CD4-positive, alpha-beta T cell (primary cell): ENCODE data around the gene TIMM50. TPM values are rescaled to one million over a fixed set of nuclear protein-coding genes. Genes with fewer than 3 reads are reported as not detected.
A peak's percentile ranks its signal among the peaks of the same experiment; 100 is the strongest.

Source experiments
- ATAC-seq: fragments of 200-7000 bp; cut with Tn5 transposase; one replicate; pipeline ENCODE4 v1.10.0; 2022; ENCODE audit warnings: mild to moderate bottlenecking; ENCODE audit not compliant: poor library complexity
- CTCF ChIA-PET: fragments of 350-600 bp; sonication (Branson Sonifier 250); formaldehyde crosslinking; loops from one replicate; lab custom pipeline; 2021; ENCODE audit warnings: antibody characterized with exemption, inconsistent platforms; lab: Charles Lee
- POLR2A ChIA-PET: fragments of 350-600 bp; sonication (Branson Sonifier 250); formaldehyde crosslinking; loops from one replicate; lab custom pipeline; 2021; ENCODE audit warnings: antibody characterized with exemption, inconsistent platforms; lab: Charles Lee
- DNase-seq, 14 experiments: peaks; one replicate each; pipeline ENCODE4 v3.0.0-alpha.2; 2013 to 2020; ENCODE audit warnings: mixed read lengths in 2 of 14
- H3K27ac ChIP-seq, 2 donors: one replicate each; pipeline versions ENCODE4 v1.5.1 to v1.7.0; 2013; ENCODE audit warnings: low read length in 2 of 2, low read depth in 1 of 2, mild to moderate bottlenecking in 1 of 2
- H3K27me3 ChIP-seq, 2 experiments: 1 replicate in 1 of 2; 2 replicates in 1 of 2; pipeline versions ENCODE4 v1.6.1 to v1.7.0; 2013; ENCODE audit warnings: low read length in 2 of 2, control low read depth in 1 of 2, mild to moderate bottlenecking in 1 of 2, moderate library complexity in 1 of 2; ENCODE audit not compliant: insufficient read depth in 2 of 2, control insufficient read depth in 1 of 2
- H3K36me3 ChIP-seq: one replicate; pipeline ENCODE4 v1.6.1; 2013; ENCODE audit warnings: low read length, control low read depth; ENCODE audit not compliant: insufficient read depth
- H3K4me1 ChIP-seq: one replicate; pipeline ENCODE4 v1.6.1; 2013; ENCODE audit warnings: low read length, control low read depth; ENCODE audit not compliant: insufficient read depth
- H3K4me3 ChIP-seq: one replicate; pipeline ENCODE4 v1.5.1; 2013; ENCODE audit warnings: mild to moderate bottlenecking, low read length, moderate library complexity
- H3K9me3 ChIP-seq, 2 experiments: 1 replicate in 1 of 2; 2 replicates in 1 of 2; pipeline versions ENCODE4 v1.6.1 to v1.7.0; 2013; ENCODE audit warnings: low read length in 2 of 2, mild to moderate bottlenecking in 2 of 2, control low read depth in 1 of 2, moderate library complexity in 1 of 2; ENCODE audit not compliant: control insufficient read depth in 1 of 2, insufficient read depth in 1 of 2
- H3K27ac Mint-ChIP-seq: one replicate; pipeline ENCODE4 v1.8.0; 2020; ENCODE audit warnings: mixed read lengths
- H3K27me3 Mint-ChIP-seq: one replicate; pipeline ENCODE4 v1.8.0; 2021; ENCODE audit warnings: mixed read lengths
- H3K36me3 Mint-ChIP-seq: one replicate; pipeline ENCODE4 v1.8.0; 2021; ENCODE audit warnings: low read depth, mixed read lengths
- H3K4me1 Mint-ChIP-seq: one replicate; pipeline ENCODE4 v1.8.0; 2021; ENCODE audit warnings: low read depth, mixed read lengths
- H3K4me3 Mint-ChIP-seq: one replicate; pipeline ENCODE4 v1.8.0; 2020; ENCODE audit warnings: mild to moderate bottlenecking, mixed read lengths
- H3K9me3 Mint-ChIP-seq: one replicate; pipeline ENCODE4 v1.8.0; 2020; ENCODE audit warnings: mixed read lengths
- intact Hi-C, 2 experiments: fragments of 100-400 bp; cut with DNase I in 1 of 2; cut with micrococcal nuclease in 1 of 2; formaldehyde crosslinking; loops; one replicate each; pipeline versions ENCODE4 v1.15.1 to v1.9.0; 2023 to 2025; cut with DNase I, micrococcal nuclease
- total RNA-seq, 174 experiments: library from RNA in 2 of 174; stranded (reverse) in 2 of 174; gene quantifications; one replicate each; pipeline ENCODE4 v1.2.3 and lab custom pipeline; 2021 to 2026
- TF ChIP-seq, protein P1 (sequence below): fragments of 200-600 bp; IDR thresholded peaks from one replicate; pipeline ENCODE4 v1.8.0; 2022; ENCODE audit warnings: antibody characterized with exemption, mild to moderate bottlenecking

The TIMM50 gene
- total RNA-seq, 2 experiments from 2014 or later, result 38.3 to 43.4 TPM

DNA sequence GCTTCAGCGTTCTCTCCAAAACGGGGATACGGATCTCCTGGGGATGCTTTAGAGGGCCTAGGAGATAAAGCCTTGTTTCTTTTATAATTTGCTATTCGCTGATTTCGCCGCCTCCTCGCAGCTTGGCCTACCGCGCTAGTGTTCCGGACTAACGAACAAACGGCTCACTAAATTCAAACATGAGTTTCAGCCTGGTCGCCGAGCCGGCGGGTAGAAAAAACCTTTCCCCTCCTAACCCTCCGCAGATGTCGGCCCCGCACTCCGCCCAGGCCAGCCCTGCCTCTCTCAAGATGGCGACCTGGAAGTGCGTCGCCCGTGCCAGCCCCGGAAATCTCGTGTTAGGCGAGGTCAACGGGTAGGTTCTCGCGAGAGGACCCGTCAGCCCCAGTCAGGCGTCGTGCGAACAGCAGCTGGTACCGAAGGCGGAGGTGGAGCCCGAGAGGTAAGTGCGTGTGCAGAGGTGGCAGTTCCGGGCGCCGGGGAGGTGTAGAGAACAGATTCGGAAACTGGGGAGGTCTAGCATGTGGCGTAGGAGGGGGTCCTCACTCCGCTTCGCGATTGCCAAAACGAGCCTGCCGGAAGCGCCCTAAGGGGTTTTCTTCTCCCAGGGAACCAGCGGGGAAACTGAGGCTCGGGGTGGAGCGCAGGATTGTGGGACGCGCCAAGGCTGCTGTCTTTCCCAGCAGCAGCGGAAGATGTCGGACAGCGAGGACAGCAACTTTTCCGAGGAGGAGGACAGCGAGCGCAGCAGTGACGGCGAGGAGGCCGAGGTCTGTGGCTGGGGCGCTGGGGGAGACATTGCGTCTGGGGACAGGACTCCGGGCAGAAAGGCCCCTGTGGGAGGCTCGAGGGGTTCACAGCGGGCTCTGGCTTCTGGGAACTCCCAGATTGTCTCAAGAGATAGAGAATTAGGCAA lies 35.2 kb upstream of the TIMM50 start, which contains the start of gene SUPT5H:
Gene SUPT5H (plus strand): TSS at position 387 of the 916 bp plus-strand sequence. CDS start 309 bp downstream, at position 696.
- intact Hi-C loops, result loop anchor here (1.0 to 10.0 kb wide), 7 partner anchors 9 to 749 kb away; partner anchors contain the start of genes MED29 (in 2 of the 2), PAF1 (in 2 of the 2), TIMM50 (in 2 of the 2) and MAP3K10 (in 1 of the 2)
- peak; percentile 94 to 100 (median 97) for DNase-seq
- peak within 1 kb of the TSS; percentile 89 to 94 for H3K27ac ChIP-seq
- peaks cover 16% of the 10 kb centered on the region for H3K36me3 ChIP-seq
- Mint-ChIP-seq H3K9me3 (no peaks in the 10 kb centered on the region), H3K4me3 (peak within 1 kb of the TSS; percentile 98), H3K27ac (peak within 1 kb of the TSS; percentile 91), H3K27me3 (no peaks in the 10 kb centered on the region), H3K4me1 (peaks cover 56% of the 10 kb centered on the region), H3K36me3 (peaks cover 31% of the 10 kb centered on the region)
- ATAC-seq, result peak; percentile 93
- peaks cover 54% of the 10 kb centered on the region for H3K4me1 ChIP-seq
- ChIA-PET POLR2A (interaction anchor here (0.5 to 3.9 kb wide), 25 partner anchors 12 to 834 kb away, joined by 3 to 163 read pairs (median 6); partner anchors contain the start of genes DYRK1B, EID2B, FBL and GMFG), CTCF (interaction anchor here (0.6 to 2.5 kb wide), 5 partner anchors 10 to 55 kb away, joined by 3 to 12 read pairs (median 5); partner anchors contain the start of genes MED29, PAF1, PLEKHG2 and RPS16)
- TF ChIP-seq, protein P1, sequence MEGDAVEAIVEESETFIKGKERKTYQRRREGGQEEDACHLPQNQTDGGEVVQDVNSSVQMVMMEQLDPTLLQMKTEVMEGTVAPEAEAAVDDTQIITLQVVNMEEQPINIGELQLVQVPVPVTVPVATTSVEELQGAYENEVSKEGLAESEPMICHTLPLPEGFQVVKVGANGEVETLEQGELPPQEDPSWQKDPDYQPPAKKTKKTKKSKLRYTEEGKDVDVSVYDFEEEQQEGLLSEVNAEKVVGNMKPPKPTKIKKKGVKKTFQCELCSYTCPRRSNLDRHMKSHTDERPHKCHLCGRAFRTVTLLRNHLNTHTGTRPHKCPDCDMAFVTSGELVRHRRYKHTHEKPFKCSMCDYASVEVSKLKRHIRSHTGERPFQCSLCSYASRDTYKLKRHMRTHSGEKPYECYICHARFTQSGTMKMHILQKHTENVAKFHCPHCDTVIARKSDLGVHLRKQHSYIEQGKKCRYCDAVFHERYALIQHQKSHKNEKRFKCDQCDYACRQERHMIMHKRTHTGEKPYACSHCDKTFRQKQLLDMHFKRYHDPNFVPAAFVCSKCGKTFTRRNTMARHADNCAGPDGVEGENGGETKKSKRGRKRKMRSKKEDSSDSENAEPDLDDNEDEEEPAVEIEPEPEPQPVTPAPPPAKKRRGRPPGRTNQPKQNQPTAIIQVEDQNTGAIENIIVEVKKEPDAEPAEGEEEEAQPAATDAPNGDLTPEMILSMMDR, result no peak
- H3K27me3 ChIP-seq, result no peaks in the 10 kb centered on the region
- H3K9me3 ChIP-seq, result no peaks in the 10 kb centered on the region
- peak within 1 kb of the TSS; percentile 99 for H3K4me3 ChIP-seq

GRCh38 chr19:39446365-39447084 lies 34.1 kb upstream of the TIMM50 start:
- Histone ChIP-seq H3K27me3 (no peaks in the 10 kb centered on the region), H3K9me3 (no peaks in the 10 kb centered on the region), H3K4me1 (peaks cover 60% of the 10 kb centered on the region), H3K27ac (peak overlapping the region; percentile 89 to 94), H3K4me3 (peak overlapping the region; percentile 99), H3K36me3 (peaks cover 18% of the 10 kb centered on the region)
- Mint-ChIP-seq H3K4me1 (peaks cover 60% of the 10 kb centered on the region), H3K27me3 (no peaks in the 10 kb centered on the region), H3K9me3 (no peaks in the 10 kb centered on the region), H3K4me3 (peak overlapping the region; percentile 98), H3K36me3 (peaks cover 38% of the 10 kb centered on the region), H3K27ac (peak overlapping the region; percentile 91)
- TF ChIP-seq, protein P1, result no peak
- ChIA-PET POLR2A (interaction anchor here (1.8 to 3.9 kb wide), 6 partner anchors 13 to 86 kb away, joined by 15 to 163 read pairs (median 24); partner anchors contain the start of genes EID2B, MED29, PAF1 and PLEKHG2), CTCF (interaction anchor here (1.1 to 2.5 kb wide), 3 partner anchors 28 to 56 kb away, joined by 3 to 12 read pairs (median 3); partner anchors contain the start of gene TIMM50)
- DNase-seq (no peak), ATAC-seq (no peak)
- intact Hi-C loops, result loop anchor here (5.0 to 10.0 kb wide), 2 partner anchors 36 to 748 kb away; partner anchors contain the start of genes MAP3K10 (in 1 of the 2) and TIMM50 (in 1 of the 2)

DNA sequence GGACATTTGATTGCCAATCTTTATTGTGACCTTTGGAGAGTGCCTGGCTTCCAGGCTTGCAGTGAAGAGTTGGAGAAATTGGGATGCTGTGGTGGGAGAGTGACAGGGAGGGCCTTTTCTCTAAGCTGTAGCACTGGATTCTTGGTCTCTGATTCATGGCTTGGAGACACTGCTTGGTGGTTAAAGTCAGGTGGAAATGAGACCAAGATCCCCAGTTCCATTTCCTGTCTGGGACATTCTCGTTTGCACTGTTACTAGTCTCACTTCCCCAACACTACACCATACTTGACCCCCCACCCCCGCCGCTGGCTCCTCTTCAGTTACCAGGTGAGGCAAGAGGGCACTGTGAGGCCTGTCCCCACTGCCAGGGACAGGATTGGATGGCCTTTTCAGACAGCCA lies 32.4 kb upstream of the TIMM50 start:
- peak overlapping the region; percentile 78 for H3K27ac Mint-ChIP-seq
- H3K9me3 Mint-ChIP-seq, result no peaks in the 10 kb centered on the region
- peaks cover 35% of the 10 kb centered on the region for H3K36me3 ChIP-seq
- H3K27me3 ChIP-seq, result no peaks in the 10 kb centered on the region
- CTCF ChIA-PET, result no interaction called here
- TF ChIP-seq, protein P1, result no peak
- no peak overlapping the region for H3K4me3 ChIP-seq
- no peaks in the 10 kb centered on the region for H3K9me3 ChIP-seq
- H3K36me3 Mint-ChIP-seq, result peaks cover 55% of the 10 kb centered on the region
- POLR2A ChIA-PET, result interaction anchor here (0.9 kb wide), 1 partner anchor 12 kb away, joined by 3 read pairs; the partner anchor contains the start of gene RPS16
- intact Hi-C loops, result loop anchor here (5.0 to 10.0 kb wide), 2 partner anchors 34 to 747 kb away; partner anchors contain the start of genes MAP3K10 (in 1 of the 2) and TIMM50 (in 1 of the 2)
- peaks cover 78% of the 10 kb centered on the region for H3K4me1 Mint-ChIP-seq
- H3K27me3 Mint-ChIP-seq, result no peaks in the 10 kb centered on the region
- no peak for DNase-seq
- no peak for ATAC-seq
- peak overlapping the region in 1 of 2 donors; percentile 0 for H3K27ac ChIP-seq
- peaks cover 68% of the 10 kb centered on the region for H3K4me1 ChIP-seq
- H3K4me3 Mint-ChIP-seq, result peak overlapping the region; percentile 75
